AG20443 (cell line): ENCODE data around the gene PHACTR2.
A peak's percentile ranks its signal among the peaks of the same experiment; 100 is the strongest.

Experiments used
- DNase-seq: peaks from one replicate; pipeline ENCODE4 v3.0.0; 2012; ENCODE audit warnings: low spot score, mixed read lengths

The PHACTR2 gene

GRCh38 chr6:143742070-143742954 is 64.5 kb downstream of the PHACTR2 start:
- peak; percentile 21 for DNase-seq

DNA sequence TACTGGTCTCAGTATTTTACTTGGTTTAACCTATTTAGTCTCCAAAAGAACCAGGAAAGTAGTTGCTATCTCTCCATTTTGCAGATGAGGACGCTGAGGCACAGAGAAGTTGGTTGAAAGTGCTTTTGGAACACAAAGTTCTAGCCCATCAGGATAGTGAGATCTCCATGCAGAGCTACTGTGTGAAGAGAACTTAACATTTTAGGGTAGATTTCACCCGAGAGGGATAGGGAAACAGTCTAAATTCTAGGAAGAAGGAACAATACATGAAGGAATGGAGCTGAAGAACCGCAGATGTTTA is 65.1 kb downstream of the PHACTR2 start:
- DNase-seq: no peak

GRCh38 chr6:143743301-143744166 is 65.8 kb downstream of the PHACTR2 start:
- peak; percentile 54 for DNase-seq

- DNase-seq: no peak
Observed at GRCh38 chr6:143744551-143745165, 66.9 kb downstream of the PHACTR2 start.

DNA sequence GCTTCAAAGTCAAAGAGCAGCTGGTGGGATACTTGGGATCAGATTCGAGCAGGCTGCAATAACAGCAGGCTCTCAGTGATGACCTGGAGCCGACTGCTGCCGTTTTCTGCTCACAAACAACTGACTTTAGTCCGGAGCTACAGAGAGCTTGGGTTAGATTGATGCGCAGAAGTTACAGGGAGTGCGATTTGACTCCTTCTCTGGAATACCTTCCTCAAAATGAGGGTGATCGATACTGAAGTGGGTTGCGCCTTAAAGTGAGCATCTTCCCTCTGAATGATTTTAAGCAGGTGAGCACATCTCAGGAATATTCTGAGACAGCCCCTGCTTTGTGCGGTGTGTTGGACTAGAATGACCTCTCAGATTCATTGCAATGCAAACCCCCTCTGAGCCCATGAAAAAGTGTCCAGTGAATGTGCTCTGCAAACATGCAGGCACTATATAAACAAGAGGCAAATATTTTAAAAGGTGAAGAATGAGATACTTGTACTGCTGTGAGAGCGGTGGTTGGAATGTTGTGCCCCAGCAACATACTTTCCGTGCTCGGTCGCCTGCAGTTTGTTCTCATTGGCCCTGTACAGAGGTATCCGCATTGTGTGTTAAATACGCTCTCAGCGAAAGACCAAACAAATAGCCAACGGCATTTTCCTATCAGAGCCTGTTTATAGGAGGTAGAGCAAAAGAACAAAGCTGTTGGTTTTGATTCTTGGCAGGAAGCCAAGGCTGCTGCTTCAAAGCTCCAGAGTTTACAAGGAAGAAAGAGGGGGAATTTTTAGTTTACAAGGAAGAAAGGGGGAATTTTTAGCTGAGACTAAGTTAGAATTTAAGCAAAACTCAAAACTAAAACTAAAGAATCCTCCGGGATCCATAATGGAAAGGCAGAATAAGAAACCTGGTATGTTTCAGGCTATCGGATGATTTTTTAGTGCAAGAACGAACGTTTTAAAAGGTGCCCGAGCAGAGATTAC is 67.7 kb downstream of the PHACTR2 start:
- peak; percentile 14 for DNase-seq

GRCh38 chr6:143746202-143747119 is 68.7 kb downstream of the PHACTR2 start:
- DNase-seq: no peak

- DNase-seq: no peak
Observed at GRCh38 chr6:143747347-143747842, 69.6 kb downstream of the PHACTR2 start.

GRCh38 chr6:143749891-143750290 is 72.1 kb downstream of the PHACTR2 start:
- DNase-seq: no peak

DNA sequence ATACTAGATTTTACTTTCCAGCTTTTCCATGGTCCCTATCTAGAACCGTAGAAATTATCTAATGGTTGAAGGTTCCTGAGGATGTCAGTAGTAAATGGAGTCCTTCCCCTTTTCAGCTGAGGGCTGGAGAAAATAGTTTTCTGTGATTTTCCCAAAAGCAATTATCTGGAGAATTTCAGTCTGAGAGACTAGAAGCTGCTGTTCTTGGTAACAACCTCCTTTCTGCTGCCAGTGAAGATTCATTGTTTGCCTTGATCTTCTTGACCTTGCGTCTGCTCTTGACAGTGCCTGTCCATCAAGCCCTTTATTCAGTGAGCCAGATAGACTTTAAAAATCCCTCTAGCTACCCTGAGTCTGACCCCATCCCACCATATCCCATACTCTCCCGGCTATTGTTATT is 73.1 kb downstream of the PHACTR2 start:
- no peak for DNase-seq

DNA sequence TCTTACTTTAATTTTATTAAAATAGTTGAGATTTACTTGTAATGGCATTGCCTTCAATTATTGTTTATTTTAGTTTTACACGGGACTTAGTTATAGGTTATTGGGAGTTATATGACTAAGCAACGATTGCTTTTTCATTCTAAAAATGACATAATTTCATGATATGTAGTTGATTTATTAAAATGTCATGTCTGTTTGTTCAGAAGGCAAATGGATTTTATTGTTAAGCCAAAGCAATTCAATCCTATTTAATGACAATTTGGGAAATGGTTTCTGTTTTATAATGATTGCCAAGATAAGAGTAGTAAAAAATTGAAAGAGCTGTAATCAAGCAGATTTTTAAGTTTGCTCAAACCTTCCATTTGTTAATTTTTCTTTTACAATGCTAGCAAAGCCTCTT is 74.7 kb downstream of the PHACTR2 start:
- DNase-seq: no peak

GRCh38 chr6:143753678-143754077 is 75.9 kb downstream of the PHACTR2 start:
- DNase-seq: no peak

DNA sequence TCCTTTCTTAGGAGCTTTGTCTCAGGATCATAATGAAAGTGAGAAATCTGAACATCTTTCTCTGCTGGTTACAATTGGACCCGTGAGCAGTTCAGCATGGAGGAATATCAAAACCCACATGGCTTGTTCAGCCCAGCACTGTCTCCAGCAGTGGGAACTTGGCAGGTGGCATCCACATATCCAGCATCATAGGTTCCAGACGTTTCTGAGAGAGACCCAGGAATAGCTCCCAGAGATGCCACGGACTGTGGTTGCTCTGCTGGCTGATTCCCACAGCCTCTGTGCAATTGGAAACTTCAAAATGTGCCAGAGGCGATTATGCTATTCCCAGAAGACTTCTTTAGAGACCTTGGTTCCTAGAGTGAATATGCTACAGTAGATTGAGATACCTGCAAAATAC is 76.4 kb downstream of the PHACTR2 start:
- no peak for DNase-seq

- DNase-seq: no peak
Observed at GRCh38 chr6:143755301-143755744, 77.6 kb downstream of the PHACTR2 start.

- DNase-seq: no peak
Observed at GRCh38 chr6:143757346-143757832, 79.6 kb downstream of the PHACTR2 start.

DNA sequence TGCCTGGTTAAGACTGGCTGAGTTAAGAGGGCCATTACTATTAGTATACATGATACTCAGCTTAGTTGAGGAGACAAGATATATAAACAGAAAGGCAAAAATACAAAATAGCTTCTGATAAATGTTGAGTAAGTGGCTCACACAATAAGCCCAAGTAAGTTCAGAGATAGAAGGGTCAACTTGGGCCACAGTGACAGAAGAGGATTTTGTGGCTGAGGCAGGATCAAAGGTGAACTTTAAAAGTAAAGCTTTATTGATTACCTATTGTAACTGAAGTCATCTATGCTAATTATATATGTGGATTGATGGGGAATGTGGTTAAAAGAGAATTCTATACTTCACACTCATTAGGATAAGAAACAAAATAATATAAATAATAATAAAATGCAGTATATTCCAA is 80.8 kb downstream of the PHACTR2 start:
- no peak for DNase-seq

DNA sequence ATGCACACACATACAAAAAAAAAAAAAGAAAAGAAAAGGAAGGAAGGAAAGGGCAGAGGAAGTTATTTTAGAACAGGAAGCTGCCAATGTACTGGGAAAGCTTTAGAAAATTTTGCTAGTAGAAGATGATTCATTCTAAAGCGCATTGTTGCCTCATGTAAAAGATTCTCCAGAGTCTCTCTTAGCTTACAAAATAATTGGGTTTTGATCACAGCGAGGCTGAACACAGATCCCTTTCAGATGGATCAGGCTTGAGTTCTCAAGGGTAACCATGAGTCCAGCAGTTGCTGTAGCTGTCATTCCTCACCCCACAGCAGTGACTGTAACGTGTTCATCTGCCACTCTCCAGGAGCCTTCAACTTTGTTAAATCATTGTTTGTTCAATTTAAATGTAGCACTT is 81.9 kb downstream of the PHACTR2 start:
- peak; percentile 52 for DNase-seq

DNA sequence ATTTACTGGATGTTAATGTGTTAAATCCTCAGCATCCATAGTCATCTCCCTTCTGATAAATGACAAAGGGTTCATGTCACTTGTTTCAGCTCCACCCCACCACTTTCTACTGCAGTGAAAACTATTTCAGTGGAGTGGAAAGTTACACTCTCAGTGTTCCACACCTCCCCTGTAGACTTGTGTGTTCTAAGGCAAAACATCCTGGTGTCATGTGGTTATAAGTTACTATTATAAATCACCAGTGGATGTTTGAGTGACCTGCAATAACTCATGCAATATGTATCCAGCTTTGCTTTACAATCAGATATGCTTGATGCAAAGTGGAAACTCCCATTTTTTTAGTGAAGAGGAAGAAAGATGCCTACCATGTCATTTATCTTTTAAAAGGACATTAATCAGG is 83.3 kb downstream of the PHACTR2 start:
- no peak for DNase-seq

GRCh38 chr6:143762126-143762525 is 84.4 kb downstream of the PHACTR2 start:
- no peak for DNase-seq

DNA sequence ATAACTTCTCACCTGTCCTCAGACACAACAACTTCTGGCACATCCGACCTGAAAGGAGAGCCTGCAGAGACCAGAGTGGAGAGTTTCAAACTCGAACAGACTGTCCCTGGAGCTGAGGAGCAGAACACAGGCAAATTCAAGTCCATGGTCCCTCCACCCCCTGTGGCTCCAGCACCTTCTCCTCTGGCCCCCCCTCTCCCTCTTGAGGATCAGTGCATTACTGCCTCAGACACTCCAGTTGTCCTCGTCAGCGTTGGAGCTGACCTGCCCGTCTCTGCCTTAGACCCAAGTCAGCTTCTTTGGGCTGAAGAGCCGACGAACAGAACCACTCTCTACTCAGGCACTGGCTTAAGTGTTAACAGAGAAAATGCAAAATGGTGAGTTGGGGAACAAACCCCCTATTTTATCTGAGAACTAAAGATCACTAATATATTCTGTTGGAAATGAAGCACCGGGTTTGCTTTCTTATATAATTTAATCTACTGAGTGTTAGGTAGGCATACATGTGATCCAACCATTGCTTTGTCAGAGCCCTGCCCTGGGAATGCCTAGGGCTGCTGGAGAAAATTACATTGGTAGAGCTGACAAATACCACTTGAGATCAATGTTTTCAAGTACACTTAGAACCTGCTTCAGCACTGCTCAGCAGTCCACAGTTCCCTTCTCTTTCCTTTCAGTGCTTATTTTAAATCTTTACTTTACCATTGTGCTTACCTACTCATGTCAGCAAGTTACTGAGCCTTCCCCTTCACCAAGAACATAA is 87.8 kb downstream of the PHACTR2 start:
- DNase-seq: no peak
